GM10266 (cell line): Measurements from ENCODE around the gene FEN1.
A peak's percentile ranks its signal among the peaks of the same experiment; 100 is the strongest.

ENCODE experiments used
- DNase-seq: peaks from one replicate; pipeline ENCODE4 v3.0.0; 2012; ENCODE audit errors: extremely low spot score
- CTCF ChIP-seq: IDR thresholded peaks from 2 replicates; pipeline ENCODE4 v1.5.1; 2012; ENCODE audit warnings: mild to moderate bottlenecking, low read depth; ENCODE audit not compliant: control insufficient read depth, insufficient read depth; ENCODE audit errors: missing control alignments

Gene FEN1

GRCh38 chr11:61792310-61793082 is at the start of gene FEN1, which contains the start of gene TMEM258:
Gene FEN1, plus strand, starts transcription at chr11:61792911. Its CDS starts 2,451 bp downstream, at chr11:61795362.
Gene TMEM258, minus strand, starts transcription at chr11:61792599. Its CDS starts 41 bp downstream, at chr11:61792558.
- DNase-seq: peak; percentile 90
- no peak for TF ChIP-seq CTCF

- DNase-seq: no peak
- no peak for TF ChIP-seq CTCF
Measured at GRCh38 chr11:61743486-61744095, 49.1 kb upstream of the FEN1 start.

- no peak for TF ChIP-seq CTCF
- no peak for DNase-seq
Measured at GRCh38 chr11:61744181-61744580, 48.5 kb upstream of the FEN1 start.

GRCh38 chr11:61744609-61745156 is 48.0 kb upstream of the FEN1 start:
- no peak for DNase-seq
- TF ChIP-seq CTCF: no peak

GRCh38 chr11:61745781-61746441 is 46.8 kb upstream of the FEN1 start:
- TF ChIP-seq CTCF: no peak
- DNase-seq: no peak

- no peak for TF ChIP-seq CTCF
- no peak for DNase-seq
Measured at GRCh38 chr11:61746442-61747191, 46.1 kb upstream of the FEN1 start.
